SK-N-SH treated with all-trans-retinoic acid at 6 μM for 48 hours (cell line): ENCODE measurements around the gene PRR7.
A peak's percentile ranks its signal among the peaks of the same experiment; 100 is the strongest.

Experiments used
- ATAC-seq: fragments of 200-7000 bp; cut with Tn5 transposase; 3 replicates; pipeline ENCODE4 v1.9.1; 2020; ENCODE audit warnings: mild to moderate bottlenecking, moderate library complexity
- ARNTL ChIP-seq: fragments of 450-650 bp; formaldehyde crosslinking; IDR thresholded peaks from 2 replicates; pipeline ENCODE4 v1.5.0; 2020; ENCODE audit warnings: low read depth, mild to moderate bottlenecking, moderate library complexity, borderline replicate concordance
- BACH2 ChIP-seq: fragments of 250-450 bp; sonication (Bioruptor Pico); IDR thresholded peaks from 2 replicates; pipeline ENCODE4 v1.9.0; 2021; ENCODE audit warnings: mild to moderate bottlenecking, borderline replicate concordance
- CSRNP3 ChIP-seq: fragments of 250-450 bp; sonication (Bioruptor Pico); IDR thresholded peaks from 2 replicates; pipeline ENCODE4 v1.5.1; 2021; ENCODE audit warnings: mild to moderate bottlenecking, moderate library complexity
- ESRRG ChIP-seq: fragments of 250-450 bp; sonication (Bioruptor Pico); IDR thresholded peaks from 2 replicates; pipeline ENCODE4 v1.6.1; 2021; ENCODE audit warnings: mild to moderate bottlenecking
- GLIS3 ChIP-seq: fragments of 250-450 bp; sonication (Bioruptor Pico); IDR thresholded peaks from 2 replicates; pipeline ENCODE4 v1.5.0; 2020; ENCODE audit warnings: mild to moderate bottlenecking, moderate library complexity
- OSR1 ChIP-seq: fragments of 250-450 bp; sonication (Bioruptor Pico); IDR thresholded peaks from 2 replicates; pipeline ENCODE4 v1.8.0; 2022; ENCODE audit warnings: moderate library complexity, mild to moderate bottlenecking, inconsistent platforms
- POU6F1 ChIP-seq: fragments of 250-450 bp; sonication (Bioruptor Pico); IDR thresholded peaks from 2 replicates; pipeline ENCODE4 v1.8.0; 2021; ENCODE audit warnings: low read depth, mild to moderate bottlenecking, moderate library complexity, borderline replicate concordance
- PPARA ChIP-seq: fragments of 250-450 bp; sonication (Bioruptor Pico); IDR thresholded peaks from 2 replicates; pipeline ENCODE4 v1.5.0; 2020; ENCODE audit warnings: mild to moderate bottlenecking, borderline replicate concordance
- RARB ChIP-seq: fragments of 250-450 bp; sonication (Bioruptor Pico); IDR thresholded peaks from 2 replicates; pipeline ENCODE4 v1.8.0; 2021; ENCODE audit warnings: mild to moderate bottlenecking, moderate library complexity
- SNAI2 ChIP-seq: fragments of 250-450 bp; sonication (Bioruptor Pico); IDR thresholded peaks from 2 replicates; pipeline ENCODE4 v1.5.0; 2020; ENCODE audit warnings: mild to moderate bottlenecking, moderate library complexity
- ZC3H10 ChIP-seq: fragments of 250-450 bp; sonication (Bioruptor Pico); IDR thresholded peaks from 2 replicates; pipeline ENCODE4 v1.5.1; 2021; ENCODE audit warnings: mild to moderate bottlenecking, moderate library complexity
- ZFP3 ChIP-seq: fragments of 250-450 bp; sonication (Bioruptor Pico); IDR thresholded peaks from 2 replicates; pipeline ENCODE4 v1.5.0; 2020; ENCODE audit warnings: mild to moderate bottlenecking, moderate library complexity
- ZFP30 ChIP-seq: fragments of 450-650 bp; formaldehyde crosslinking; IDR thresholded peaks from 2 replicates; pipeline ENCODE4 v1.5.0; 2022; ENCODE audit warnings: mild to moderate bottlenecking, moderate library complexity
- ZNF70 ChIP-seq: fragments of 450-650 bp; formaldehyde crosslinking; IDR thresholded peaks from 2 replicates; pipeline ENCODE4 v1.5.0; 2020; ENCODE audit warnings: mild to moderate bottlenecking, moderate library complexity
- ZNF8 ChIP-seq: fragments of 450-650 bp; formaldehyde crosslinking; IDR thresholded peaks from 2 replicates; pipeline ENCODE4 v1.5.0; 2020; ENCODE audit warnings: mild to moderate bottlenecking, moderate library complexity
- TF ChIP-seq, protein P1 (sequence below): fragments of 250-450 bp; sonication (Bioruptor Pico); IDR thresholded peaks from 2 replicates; pipeline ENCODE4 v1.8.0; 2020; ENCODE audit warnings: mild to moderate bottlenecking, moderate library complexity, borderline replicate concordance
- TF ChIP-seq, protein P2 (sequence below): fragments of 250-450 bp; sonication (Bioruptor Pico); IDR thresholded peaks from 2 replicates; pipeline ENCODE4 v1.5.0; 2020; ENCODE audit warnings: mild to moderate bottlenecking, moderate library complexity

PRR7 gene

DNA sequence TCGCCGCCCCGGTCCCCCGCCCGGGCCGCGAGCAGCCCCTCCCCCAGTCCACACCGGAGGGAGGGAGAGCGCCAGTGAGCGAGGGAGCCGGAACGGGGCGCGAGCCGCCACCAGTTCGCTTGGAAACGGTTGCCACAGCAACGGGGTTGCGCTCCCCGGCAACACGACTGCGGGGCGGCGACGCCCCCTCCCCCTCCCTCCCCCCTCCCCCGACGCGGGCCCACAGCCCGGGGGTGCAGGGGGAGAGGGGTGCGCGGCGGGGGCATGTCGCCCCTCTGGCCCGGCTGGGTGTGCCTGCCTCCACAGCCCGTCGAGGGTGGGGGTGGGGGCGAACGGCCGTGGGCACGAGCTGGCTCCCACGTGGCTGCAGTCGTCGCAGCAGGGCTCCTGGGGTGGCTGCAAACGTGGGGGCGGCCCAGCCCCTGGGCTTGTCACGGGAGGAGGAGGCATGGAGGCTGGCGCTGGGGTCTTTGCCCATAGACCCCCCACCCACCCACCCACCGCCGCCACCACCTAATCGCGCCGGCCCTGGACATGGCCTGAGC is 524 bp downstream of the PRR7 start:
- ATAC-seq = peak; percentile 32
- TF ChIP-seq SNAI2 (CRISPR knock-in tag) = no peak
- no peak for TF ChIP-seq RARB (CRISPR knock-in tag)
- no peak for TF ChIP-seq OSR1 (CRISPR knock-in tag)
- no peak for TF ChIP-seq ARNTL
- TF ChIP-seq ZFP30 = no peak
- TF ChIP-seq, protein P1, sequence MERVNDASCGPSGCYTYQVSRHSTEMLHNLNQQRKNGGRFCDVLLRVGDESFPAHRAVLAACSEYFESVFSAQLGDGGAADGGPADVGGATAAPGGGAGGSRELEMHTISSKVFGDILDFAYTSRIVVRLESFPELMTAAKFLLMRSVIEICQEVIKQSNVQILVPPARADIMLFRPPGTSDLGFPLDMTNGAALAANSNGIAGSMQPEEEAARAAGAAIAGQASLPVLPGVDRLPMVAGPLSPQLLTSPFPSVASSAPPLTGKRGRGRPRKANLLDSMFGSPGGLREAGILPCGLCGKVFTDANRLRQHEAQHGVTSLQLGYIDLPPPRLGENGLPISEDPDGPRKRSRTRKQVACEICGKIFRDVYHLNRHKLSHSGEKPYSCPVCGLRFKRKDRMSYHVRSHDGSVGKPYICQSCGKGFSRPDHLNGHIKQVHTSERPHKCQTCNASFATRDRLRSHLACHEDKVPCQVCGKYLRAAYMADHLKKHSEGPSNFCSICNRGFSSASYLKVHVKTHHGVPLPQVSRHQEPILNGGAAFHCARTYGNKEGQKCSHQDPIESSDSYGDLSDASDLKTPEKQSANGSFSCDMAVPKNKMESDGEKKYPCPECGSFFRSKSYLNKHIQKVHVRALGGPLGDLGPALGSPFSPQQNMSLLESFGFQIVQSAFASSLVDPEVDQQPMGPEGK = no peak
- no peak for TF ChIP-seq PPARA (CRISPR knock-in tag)

- peak; percentile 74 for ATAC-seq
- no peak for TF ChIP-seq CSRNP3 (CRISPR knock-in tag)
- TF ChIP-seq, protein P1 = 0 out of 2 replicates have a peak, but pooled peaks have one; percentile 40
- TF ChIP-seq, all 23 proteins: peak for 1
Observed at GRCh38 chr5:177447611-177448243, 1.1 kb downstream of the PRR7 start.

DNA sequence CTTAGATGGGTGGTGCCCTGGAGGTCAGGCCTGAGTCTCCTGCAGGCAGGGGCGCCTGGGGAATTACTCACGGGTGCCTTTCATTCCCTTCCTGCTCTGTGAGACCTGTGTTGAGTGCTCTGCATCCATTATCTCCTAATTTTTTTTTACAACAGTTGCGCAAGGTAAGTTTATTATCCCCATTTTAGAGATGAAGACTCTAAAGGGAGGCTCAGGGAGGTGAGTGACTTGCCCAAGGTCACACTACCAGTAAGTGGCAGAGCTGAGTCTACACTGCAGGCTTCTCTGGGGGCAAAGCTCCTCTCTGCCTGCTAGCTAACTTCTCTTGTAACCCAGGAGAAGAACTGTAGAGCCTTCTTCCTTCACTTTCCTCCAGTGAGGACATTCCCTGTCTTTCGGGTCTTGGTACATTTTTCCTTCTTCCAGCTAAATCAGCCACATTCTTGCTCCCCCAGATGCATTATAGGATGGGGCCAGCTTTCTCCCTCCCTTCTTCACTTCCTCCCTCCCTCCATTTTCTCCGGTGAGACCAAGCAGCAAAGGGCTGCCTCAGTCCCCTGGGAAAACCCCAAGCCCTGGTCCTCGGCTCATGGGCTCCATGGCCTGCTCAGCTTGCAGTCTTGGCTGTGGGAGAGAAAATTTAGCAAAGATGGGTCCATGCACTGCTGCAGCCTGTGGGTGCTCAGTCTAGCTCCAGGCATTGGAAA is 1.8 kb downstream of the PRR7 start:
- TF ChIP-seq OSR1 (CRISPR knock-in tag) (no peak), ZC3H10 (no peak), ESRRG (no peak), ZFP3 (CRISPR knock-in tag) (0 out of 2 replicates have a peak, but pooled peaks have one; percentile 10), SNAI2 (CRISPR knock-in tag) (0 out of 2 replicates have a peak, but pooled peaks have one; percentile 8)
- ATAC-seq = no peak

DNA sequence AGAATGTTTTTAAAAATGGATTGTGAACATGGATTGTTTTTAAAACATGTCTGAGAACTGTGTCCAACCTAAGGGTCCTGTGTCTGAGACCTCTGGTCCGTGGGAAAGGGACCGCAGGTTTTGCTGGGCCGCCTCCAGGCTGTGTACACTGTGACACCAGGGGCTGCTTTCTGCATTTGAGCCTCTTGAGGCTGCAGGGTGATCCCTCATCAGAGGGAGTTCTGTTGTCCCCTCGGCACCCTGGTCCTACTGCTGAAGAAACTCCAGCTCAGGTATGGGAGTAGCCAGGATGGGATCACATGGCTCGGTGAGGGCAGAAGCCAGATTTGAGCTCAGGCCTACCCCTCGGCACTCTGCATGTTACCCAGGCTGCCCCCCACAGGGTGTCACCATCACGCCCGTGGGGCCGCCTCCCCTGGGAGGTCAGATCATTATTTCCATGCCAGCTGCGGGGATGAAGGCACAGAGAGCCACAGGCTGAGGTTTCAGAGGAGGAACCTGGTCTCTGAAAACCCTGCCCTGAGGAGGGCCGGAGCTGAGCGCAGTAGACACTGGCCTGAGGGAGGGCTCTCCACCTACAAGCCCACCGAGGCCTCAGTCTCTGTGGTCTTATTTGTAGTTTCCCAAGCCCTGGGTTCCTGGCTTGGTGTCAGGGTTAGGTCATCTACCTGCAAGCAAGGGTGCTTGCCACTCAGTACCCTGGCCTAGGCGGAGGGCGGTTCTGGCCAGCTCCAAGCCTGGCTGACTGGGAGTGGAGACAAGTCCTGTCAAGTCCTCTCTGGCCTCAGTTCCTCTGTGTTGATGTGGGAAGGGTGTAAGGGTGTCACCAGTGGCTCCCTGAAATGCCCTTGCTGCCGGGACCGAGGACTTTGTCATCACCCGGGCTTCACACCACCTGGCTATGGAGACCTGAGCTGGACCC is 2.8 kb downstream of the PRR7 start:
- no peak for ATAC-seq

GRCh38 chr5:177450667-177451424 is 4.2 kb downstream of the PRR7 start:
- no peak for ATAC-seq
- TF ChIP-seq ZNF70 (CRISPR knock-in tag) (no peak), ZC3H10 (no peak), GLIS3 (CRISPR knock-in tag) (no peak), POU6F1 (CRISPR knock-in tag) (no peak), OSR1 (CRISPR knock-in tag) (no peak), RARB (CRISPR knock-in tag) (no peak), BACH2 (CRISPR knock-in tag) (no peak), ZNF8 (CRISPR knock-in tag) (no peak), ARNTL (no peak), PPARA (CRISPR knock-in tag) (no peak), ESRRG (no peak), SNAI2 (CRISPR knock-in tag) (no peak)
- TF ChIP-seq, protein P1 = no peak
- TF ChIP-seq, protein P2, sequence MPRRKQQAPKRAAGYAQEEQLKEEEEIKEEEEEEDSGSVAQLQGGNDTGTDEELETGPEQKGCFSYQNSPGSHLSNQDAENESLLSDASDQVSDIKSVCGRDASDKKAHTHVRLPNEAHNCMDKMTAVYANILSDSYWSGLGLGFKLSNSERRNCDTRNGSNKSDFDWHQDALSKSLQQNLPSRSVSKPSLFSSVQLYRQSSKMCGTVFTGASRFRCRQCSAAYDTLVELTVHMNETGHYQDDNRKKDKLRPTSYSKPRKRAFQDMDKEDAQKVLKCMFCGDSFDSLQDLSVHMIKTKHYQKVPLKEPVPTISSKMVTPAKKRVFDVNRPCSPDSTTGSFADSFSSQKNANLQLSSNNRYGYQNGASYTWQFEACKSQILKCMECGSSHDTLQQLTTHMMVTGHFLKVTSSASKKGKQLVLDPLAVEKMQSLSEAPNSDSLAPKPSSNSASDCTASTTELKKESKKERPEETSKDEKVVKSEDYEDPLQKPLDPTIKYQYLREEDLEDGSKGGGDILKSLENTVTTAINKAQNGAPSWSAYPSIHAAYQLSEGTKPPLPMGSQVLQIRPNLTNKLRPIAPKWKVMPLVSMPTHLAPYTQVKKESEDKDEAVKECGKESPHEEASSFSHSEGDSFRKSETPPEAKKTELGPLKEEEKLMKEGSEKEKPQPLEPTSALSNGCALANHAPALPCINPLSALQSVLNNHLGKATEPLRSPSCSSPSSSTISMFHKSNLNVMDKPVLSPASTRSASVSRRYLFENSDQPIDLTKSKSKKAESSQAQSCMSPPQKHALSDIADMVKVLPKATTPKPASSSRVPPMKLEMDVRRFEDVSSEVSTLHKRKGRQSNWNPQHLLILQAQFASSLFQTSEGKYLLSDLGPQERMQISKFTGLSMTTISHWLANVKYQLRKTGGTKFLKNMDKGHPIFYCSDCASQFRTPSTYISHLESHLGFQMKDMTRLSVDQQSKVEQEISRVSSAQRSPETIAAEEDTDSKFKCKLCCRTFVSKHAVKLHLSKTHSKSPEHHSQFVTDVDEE = no peak

More for the DNA sequence above, 2.8 kb downstream of the PRR7 start:
- TF ChIP-seq ZFP3 (CRISPR knock-in tag) (no peak), RARB (CRISPR knock-in tag) (no peak)
